HG03066 (cell line): ENCODE results near the gene FOXE3.

ENCODE experiments used
- ATAC-seq: cut with Tn5 transposase; IDR thresholded peaks from one replicate; pipeline ENCODE4 v1.9.1; 2021; ENCODE audit warnings: low read depth; ENCODE audit not compliant: unreplicated experiment

FOXE3 gene

GRCh38 chr1:47403321-47403910, 12.7 kb upstream of the FOXE3 start:
- no peak for ATAC-seq

- ATAC-seq, result no peak
Measured at GRCh38 chr1:47405697-47406096, 10.4 kb upstream of the FOXE3 start.

GRCh38 chr1:47406966-47407365, 9.1 kb upstream of the FOXE3 start:
- ATAC-seq, result no peak

- no peak for ATAC-seq
Measured at GRCh38 chr1:47407481-47407880, 8.6 kb upstream of the FOXE3 start.

GRCh38 chr1:47409311-47410067, 6.6 kb upstream of the FOXE3 start:
- no peak for ATAC-seq

GRCh38 chr1:47410068-47410455, 6.0 kb upstream of the FOXE3 start:
- ATAC-seq, result no peak

GRCh38 chr1:47411436-47411835, 4.6 kb upstream of the FOXE3 start:
- ATAC-seq, result no peak

GRCh38 chr1:47412437-47412836, 3.6 kb upstream of the FOXE3 start:
- ATAC-seq, result no peak

- ATAC-seq, result no peak
Measured at GRCh38 chr1:47416319-47417169, 459 bp downstream of the FOXE3 start.

GRCh38 chr1:47417170-47418044, 1.3 kb downstream of the FOXE3 start:
- ATAC-seq, result no peak

GRCh38 chr1:47418122-47418521, 2.0 kb downstream of the FOXE3 start:
- no peak for ATAC-seq

- ATAC-seq, result no peak
Measured at GRCh38 chr1:47418681-47419325, 2.7 kb downstream of the FOXE3 start.

- no peak for ATAC-seq
Measured at GRCh38 chr1:47420547-47420946, 4.5 kb downstream of the FOXE3 start.

- no peak for ATAC-seq
Measured at GRCh38 chr1:47423872-47424271, 7.8 kb downstream of the FOXE3 start.

- no peak for ATAC-seq
Measured at GRCh38 chr1:47424336-47424982, 8.4 kb downstream of the FOXE3 start.

GRCh38 chr1:47431534-47431933, 15.4 kb downstream of the FOXE3 start:
- ATAC-seq, result no peak

- no peak for ATAC-seq
Measured at GRCh38 chr1:47432071-47433036, 16.3 kb downstream of the FOXE3 start.

GRCh38 chr1:47433037-47433421, 16.9 kb downstream of the FOXE3 start:
- no peak for ATAC-seq
